Activated CD8-positive, alpha-beta memory T cell treated with anti-CD3 and anti-CD28 coated beads, Interleukin-2, amount 50 U/mL, for 48 hours (primary cell): ENCODE results near the gene AP3B1.

Source experiments
- DNase-seq: peaks from one replicate; pipeline ENCODE4 v3.0.0-alpha.2; 2020

The AP3B1 gene, protein sequence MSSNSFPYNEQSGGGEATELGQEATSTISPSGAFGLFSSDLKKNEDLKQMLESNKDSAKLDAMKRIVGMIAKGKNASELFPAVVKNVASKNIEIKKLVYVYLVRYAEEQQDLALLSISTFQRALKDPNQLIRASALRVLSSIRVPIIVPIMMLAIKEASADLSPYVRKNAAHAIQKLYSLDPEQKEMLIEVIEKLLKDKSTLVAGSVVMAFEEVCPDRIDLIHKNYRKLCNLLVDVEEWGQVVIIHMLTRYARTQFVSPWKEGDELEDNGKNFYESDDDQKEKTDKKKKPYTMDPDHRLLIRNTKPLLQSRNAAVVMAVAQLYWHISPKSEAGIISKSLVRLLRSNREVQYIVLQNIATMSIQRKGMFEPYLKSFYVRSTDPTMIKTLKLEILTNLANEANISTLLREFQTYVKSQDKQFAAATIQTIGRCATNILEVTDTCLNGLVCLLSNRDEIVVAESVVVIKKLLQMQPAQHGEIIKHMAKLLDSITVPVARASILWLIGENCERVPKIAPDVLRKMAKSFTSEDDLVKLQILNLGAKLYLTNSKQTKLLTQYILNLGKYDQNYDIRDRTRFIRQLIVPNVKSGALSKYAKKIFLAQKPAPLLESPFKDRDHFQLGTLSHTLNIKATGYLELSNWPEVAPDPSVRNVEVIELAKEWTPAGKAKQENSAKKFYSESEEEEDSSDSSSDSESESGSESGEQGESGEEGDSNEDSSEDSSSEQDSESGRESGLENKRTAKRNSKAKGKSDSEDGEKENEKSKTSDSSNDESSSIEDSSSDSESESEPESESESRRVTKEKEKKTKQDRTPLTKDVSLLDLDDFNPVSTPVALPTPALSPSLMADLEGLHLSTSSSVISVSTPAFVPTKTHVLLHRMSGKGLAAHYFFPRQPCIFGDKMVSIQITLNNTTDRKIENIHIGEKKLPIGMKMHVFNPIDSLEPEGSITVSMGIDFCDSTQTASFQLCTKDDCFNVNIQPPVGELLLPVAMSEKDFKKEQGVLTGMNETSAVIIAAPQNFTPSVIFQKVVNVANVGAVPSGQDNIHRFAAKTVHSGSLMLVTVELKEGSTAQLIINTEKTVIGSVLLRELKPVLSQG

DNA sequence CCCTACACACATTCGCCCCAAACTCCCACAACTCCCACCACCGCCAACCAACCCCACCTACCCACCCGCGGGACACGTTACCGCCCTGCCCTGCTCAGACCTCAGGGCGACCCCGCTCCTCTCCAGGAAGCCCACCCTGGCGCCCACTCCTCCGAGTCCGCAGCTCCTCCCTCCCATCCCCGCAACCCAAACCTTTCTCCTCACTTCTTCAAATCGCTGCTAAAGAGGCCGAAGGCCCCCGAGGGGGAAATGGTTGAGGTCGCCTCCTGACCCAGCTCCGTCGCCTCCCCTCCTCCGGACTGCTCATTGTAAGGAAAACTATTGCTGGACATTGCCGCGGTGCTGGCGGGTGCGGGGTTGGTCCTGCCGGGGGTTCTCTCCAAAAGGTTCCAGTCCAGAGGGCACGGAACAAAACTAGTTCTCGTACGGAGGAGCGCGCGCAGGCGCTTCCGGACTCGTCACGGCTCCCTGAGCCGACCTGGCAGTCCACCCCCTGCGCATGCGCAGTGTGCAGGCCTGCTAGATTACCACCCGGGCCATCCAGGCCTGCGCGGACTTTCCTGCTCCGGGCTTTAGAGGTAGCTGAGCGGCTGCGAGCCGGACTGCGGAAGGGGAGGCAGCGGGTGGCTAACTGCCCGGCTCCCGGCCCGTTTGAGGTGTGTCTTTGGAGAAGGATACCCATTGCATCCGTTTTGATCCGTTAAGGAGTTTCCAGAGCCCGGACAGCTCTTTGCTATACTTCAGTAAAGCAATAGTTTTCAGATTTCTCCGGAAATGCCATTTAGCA, at the start of gene AP3B1:
AP3B1 (minus strand) TSS at position 451 of the 787 bp plus-strand sequence; CDS start at position 332, 119 bp downstream.
- peak; percentile 99 for DNase-seq

DNA sequence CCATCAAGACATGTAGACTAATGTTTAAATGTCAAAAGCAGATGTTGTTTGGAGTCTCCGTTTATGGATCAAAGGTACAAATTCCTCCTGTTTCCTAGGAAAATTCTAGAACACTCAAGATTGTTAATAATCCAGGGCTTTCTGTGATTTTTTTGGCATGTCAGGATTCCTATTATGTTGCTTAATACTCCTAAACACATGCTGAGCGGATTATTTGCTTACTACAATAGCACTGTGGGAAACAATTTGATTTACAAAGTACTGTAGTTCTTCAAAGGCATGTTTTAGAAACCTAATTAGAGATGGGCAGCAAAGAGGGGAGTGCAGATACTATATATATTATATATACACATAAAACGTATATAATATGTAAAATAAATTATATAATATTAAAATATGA, 46.9 kb upstream of the AP3B1 start:
- DNase-seq, result no peak

DNA sequence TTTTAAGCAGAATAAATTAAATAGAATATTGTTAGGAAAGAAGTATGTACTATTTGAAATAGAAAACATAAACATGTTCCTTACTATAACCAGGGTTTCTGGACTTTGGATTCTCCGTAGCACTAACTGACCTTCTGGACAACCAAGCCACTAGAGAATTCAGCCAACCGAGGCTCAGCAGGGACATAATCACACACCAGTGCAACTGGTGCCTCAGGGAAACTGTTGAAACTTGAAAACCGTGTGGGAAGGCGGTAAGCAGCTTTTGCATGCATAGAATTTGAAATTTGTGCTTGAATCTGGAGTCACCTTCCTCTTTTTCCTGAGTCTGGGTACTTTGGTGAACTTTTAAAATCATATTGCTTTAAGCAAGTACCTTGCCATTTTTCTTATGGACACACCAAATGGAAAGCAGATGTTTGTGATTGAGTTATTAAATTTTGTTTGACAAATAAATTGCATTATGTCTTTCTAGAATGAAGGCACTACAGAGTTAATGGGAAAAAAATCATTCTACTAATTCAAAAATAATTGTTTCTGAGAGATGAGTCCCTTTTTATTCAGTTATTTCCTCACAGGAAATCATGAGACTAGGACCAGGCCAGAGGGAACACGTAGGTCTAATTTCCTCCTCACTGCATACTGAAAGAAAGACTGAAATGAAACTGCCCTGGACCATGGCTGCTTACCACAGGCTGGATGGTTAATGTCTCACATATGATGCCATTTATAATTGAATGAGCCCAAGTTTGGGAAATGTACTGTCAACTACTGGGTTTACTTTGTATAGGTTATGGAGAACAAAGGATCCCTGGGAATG, 45.3 kb upstream of the AP3B1 start:
- DNase-seq, result no peak

DNA sequence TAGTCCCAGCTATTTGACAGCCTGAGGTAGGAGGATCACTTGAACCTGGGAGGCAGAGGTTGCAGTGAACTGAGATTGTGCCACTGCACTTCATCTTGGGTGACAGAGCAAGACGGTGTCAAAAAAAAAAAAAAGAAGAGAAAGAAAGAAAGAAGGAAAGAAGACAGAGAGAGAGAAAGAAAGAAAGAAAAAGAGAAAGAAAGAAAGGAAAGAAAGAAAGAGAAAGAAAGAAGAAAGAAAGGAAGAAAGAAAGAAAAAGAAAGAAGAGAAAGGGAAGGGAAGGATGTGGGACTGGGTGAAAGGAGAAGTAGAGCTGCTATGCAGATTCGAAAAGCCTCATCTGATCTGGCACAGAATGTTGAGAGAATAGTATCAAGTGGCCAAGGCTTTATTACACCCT, 42.2 kb upstream of the AP3B1 start:
- DNase-seq, result no peak

DNA sequence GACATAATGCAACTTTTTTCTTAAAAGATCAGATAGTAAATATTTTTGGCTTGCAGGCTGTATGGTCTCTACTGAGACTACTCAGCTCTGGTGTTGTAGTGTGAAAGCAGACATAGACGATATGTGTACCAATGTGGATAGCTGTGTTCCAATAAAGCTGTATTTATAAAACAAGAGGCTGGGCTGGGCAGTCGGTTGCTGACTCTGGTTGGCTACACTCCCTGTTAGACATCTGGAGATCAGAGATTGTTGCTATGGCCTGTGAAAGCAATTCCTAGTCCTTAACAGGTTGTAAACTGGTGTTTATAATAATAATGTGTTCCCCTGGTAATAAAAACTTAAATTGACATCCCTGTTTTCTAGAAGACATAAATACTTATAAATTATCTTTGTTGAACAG, 41.5 kb upstream of the AP3B1 start:
- no peak for DNase-seq

DNA sequence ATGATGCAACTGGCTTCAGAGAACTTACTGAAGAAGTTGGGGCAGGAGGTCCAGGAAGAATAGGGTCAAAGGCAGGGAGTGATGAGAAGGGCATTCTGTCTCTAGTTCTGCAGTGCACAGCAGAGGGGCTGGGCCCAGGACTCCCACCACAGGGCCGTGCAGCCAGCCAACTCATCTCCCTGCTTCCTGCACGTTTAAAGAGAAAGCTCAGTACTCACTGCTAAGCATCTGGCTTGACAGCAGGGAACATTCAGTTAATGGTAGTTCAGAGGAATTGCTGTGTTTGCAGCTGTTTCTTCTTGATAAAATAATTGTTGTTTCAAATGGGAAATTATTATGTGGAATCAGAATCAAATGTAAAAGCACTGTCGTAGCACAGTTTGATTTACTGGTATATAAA, 40.3 kb upstream of the AP3B1 start:
- DNase-seq, result no peak

DNA sequence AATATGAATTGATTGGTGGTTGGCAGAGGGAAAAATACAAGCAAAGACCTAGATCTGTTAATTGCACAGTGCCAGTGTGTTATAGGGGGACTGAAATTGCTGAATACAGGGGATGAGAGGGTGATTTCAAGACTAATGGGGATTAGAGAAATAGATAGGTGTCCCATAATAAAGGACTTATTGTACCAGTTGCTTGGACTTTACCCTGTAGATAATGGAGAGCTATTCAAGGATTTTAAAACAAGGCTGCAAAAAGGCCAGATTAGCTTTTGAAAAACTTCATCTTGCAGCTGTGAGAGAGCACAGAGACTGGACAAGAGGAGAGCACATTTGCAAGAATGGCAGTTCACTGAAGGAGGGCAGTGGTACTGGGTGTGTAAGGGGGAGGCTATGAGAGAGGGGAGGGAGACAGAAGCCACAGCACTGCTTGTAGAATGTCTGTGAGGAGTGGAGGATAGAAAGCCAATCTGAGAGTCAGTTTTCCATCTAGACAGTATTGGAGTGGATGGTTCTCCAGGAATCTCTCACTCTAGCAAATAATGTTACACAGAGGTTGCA, 37.1 kb upstream of the AP3B1 start:
- DNase-seq, result no peak

DNA sequence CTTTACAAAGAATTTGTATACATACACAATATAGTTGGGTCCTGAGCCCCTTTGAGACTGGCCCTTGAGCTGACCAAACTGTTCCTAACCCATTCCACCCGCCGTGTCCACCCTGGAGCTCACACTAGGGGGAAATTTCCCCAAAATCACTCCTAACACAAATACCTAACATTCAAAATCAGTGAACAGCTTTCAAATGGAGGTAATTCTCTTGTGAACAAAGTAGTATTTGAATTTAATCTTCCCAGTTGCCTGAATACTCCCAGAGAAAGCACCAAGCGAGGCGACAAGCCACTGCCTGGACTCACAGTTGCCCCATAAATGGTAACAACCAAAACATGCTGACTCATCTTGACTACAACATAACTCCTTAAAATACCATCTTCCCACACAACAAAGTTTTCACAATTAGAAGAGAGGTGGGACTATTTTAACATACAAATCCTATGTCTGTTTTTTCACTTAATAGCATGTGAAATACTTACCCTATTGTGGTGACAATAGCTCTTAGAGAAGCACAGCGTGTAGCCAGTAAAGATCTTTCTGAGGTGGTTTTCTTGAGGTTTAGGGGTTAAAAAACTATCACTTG, 34.2 kb upstream of the AP3B1 start:
- DNase-seq, result no peak

DNA sequence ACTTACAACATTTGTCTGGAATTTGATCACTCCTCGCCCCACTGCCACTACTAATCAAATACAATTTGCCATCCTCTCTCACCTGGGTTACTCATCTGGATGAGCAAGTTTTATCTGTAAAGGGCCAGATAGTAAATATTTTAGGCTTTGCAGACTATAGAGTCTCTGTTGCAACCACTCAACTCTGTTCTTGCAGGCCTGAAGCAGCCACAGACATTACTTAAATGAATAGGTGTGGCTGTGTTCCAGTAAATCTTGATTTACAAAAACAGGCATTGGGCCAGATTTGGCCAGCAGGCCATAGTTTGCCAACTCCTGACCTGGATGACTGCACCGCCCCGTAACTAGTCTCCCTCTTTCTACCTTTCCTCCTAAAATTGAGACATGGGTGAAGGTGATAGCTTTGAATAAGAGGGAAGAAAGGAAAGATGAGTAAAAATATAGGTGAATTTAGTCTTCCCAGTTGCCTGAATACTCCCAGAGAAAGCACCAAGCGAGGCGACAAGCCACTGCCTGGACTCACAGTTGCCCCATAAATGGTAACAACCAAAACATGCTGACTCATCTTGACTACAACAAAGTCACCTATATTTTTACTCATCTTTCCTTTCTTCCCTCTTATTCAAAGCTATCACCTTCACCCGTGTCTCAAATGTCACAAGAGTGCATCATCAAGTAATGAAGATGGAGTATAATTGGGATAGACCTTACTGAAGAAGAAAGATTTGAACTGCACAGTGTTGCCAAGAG, 33.4 kb upstream of the AP3B1 start:
- no peak for DNase-seq

DNA sequence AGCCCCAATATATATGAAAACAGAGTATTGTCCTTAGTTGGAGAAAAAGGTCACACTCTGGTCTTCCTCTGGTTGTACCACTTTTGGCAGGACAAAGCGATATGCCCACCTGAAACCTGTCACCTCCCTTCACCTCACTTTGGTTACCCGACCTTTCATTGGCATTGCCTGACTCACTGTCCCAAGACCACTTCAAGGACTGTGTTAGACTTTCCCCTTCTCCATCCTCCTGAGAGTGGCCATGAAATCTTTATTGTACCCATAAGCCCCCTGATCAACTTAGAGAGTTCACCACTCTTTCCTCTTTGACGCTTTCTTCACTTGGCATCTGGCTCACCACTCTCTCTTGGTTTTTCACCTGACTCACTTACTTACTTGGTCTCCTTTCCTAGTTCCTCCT, 32.4 kb upstream of the AP3B1 start:
- DNase-seq, result no peak

DNA sequence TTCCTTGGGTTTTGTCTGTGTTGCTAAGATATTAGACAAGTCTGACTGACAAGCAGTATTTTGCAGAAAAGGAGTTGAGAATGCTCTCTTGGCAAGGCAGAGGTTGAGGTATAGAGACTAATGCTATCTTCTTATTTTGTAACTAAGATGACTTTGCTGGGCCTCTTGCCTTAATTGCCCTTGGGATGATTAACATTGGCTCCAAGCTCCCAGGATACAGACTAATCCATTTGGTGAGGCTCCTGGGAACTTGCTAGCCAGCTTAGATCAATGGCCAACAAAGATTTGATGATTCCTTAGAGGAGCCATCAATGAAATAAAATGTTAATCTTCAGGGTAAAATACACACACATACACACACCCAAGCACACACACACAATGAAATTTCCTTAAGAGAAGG, 28.7 kb upstream of the AP3B1 start:
- DNase-seq, result no peak

DNA sequence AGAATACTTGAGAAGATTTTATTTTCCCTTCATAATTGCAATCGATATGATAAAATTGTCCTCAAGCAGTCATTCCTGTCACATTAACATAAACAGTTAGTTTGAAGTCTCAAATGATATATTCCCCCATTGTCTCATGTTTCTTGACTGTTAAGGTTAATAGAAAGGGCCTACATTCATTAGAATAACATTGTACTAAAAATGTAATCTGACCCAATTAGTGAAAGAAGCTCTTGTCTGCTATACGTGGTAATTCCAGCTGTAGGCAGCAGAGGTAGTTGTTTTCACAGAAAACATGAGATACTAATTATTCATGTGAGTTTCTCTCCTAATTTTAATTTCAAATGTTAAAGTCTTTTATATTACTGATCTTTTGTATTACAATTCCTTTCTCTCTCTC, 25.9 kb upstream of the AP3B1 start:
- no peak for DNase-seq

DNA sequence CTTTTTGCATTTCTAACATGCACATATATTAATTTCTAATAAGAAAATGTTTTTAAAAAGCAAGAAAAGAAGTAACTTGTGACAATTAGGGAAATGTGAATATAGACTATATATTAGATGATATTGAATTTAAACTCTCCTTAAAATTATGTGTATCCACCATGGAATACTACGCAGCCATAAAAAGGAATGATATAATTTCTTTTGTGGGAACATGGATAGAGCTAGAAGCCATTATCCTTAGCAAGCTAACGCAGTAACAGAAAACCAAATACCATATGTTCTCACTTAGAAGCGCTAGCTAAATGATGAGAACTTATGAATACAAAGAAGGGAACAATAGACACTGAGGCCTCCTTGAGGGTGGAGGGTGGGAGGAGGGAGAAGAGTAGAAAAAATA, 23.8 kb upstream of the AP3B1 start:
- no peak for DNase-seq

DNA sequence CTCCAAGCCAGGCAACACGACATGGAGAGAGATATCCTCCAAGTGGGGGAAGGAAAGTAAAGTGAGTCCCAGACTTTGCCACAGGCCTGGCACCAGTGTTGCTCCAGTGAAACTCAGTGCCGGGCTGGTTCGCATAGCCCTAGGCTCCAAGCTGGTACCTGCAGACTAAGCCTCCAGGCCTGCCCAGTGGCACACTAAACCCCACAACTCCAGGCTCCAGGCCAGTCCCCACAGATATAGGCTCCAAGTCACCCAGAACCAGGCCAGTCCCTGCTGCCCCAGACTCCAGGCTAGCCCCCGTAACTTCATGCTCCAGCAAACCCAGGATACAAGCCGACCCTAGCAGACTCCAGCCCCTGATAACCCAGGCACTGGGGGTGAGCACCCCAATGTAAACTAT, 23.0 kb upstream of the AP3B1 start:
- DNase-seq, result no peak

DNA sequence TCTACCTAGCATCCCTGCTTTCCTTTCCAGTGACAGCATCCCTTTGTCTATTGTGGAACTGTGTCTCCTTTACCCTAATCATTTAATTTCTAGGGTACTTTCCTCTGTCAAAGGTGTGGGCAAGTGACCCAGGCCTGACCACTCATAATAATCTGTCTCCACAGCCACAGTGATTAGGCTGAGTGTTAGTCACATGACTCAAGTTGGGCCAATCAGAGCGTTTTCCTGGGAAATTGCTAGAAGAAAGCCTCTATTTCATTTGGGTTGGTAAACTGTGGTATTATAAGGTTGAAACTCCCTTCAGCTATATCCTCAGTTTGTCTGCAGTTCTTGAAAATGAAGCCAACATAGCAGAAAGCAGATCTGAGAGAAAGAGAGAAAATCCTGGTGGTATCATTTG, 14.2 kb upstream of the AP3B1 start:
- no peak for DNase-seq

DNA sequence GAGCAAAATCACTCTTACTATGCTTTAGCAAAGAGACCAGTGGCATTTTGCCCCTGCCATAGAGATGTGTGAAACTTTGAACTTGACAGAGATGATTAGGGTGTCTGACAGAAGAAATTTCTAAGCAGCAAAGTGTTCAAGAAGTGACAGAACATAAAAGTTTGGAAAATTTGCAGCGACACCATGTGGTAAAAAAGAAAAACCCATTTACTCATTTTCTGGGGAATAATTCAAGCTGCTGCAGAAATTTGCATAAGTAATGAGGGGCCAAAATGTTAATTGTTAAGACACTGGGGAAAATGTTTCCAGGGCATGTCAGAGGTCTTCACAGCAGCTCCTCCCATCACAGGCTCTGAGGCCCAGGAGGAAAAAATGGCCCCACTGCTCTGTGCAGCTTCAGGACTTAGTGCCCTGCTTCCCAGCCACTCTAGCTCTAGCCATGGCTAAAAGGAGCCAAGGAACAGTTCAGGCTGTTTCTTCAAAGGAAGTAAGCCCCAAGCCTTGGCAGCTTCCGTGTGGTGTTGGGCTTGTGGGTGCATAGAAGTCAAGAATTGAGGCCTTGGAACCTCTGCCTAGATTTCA, 6.1 kb upstream of the AP3B1 start:
- DNase-seq, result no peak

DNA sequence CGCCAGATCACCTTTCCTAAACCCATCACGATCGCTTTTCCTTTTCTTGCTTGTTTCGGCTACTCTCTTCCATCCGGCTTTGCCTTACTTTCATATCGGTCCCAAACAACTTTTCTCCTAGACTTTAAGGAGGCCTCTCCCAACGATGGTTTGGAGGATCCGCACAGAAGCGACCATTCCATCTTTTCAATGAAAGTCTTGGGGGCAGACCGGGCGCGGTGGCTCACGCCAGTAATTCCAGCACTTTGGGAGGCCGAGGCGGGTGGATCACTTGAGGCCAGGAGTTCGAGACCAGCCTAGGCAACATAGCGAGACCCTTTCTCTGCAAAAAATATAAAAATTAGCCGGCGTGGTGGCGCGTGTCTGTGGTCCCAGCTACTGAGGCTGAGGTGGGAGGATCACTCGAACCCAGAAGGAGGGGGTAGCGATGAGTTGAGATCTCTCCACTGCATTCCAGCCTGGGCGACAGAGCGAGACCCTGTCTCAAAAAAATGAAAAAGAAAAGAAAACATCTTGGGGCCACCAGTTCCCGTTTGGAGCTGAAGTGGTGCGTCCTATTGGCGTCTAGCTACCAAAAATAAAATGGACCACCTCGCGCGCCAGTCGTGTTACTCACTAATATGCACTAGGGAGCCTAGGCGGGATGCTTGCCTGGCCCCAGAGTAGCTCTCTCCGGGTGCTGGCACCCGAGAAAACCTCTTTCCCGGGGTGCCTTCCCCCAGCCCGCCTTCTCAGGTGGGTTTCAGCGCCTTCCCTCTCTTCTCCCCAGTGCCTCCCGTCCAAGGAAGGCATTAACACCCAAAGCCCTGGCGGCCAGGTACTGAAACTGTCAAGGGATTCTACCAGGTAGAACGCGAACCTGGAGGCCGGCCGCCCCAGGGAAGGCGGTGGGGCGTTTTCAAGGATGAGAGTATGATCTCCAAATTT, 800 bp upstream of the AP3B1 start:
- DNase-seq, result peak; percentile 69

DNA sequence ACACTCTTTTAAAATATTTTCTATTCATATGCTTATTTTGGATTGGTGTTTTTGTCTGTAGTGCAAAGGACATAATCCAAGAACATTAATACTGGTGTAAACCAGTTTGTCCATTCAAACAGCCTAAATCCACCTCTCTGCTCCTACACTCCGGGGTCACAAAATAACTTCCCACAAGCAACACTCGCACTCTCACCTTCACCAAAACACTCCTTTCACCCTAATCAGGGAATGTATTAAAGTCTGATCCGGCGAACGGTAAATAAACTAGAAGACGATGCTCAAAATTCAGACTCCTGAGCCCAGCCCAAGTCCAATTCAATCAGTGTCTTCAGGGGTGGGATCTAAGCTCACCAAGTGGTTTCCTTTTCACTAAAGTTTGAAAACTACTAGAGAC, 649 bp downstream of the AP3B1 start:
- DNase-seq, result no peak

DNA sequence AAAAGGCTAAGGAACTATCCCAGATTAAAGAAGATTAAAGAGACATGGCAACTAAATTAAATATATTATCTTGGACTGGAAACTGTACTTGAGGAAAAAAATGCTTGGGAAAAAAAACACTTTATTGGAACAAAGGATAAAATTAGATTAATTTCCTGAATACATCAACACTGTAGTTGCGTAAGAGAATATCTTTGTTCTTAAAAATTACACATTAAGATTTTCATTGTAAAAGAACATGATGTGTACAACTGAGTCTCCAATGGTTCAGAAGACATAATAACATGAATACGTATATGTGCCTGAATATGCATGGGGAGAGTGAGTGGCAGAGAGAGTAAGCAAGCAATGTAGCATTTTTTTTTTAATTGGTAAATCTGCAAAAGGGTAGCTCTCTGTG, 2.8 kb downstream of the AP3B1 start:
- DNase-seq, result no peak
